Bone marrow (tissue), 2 donors: ENCODE measurements around the gene SCLY.
"Not testable (repeated sequence)": the region's sequence is repeated elsewhere in the genome, so short reads cannot be mapped to it uniquely, and the experiment has no call there.

Experiments used
- DNase-seq, 2 donors: peaks; one replicate each; lab custom pipeline; 2025; lab: John Stamatoyannopoulos, UW

Gene SCLY, protein sequence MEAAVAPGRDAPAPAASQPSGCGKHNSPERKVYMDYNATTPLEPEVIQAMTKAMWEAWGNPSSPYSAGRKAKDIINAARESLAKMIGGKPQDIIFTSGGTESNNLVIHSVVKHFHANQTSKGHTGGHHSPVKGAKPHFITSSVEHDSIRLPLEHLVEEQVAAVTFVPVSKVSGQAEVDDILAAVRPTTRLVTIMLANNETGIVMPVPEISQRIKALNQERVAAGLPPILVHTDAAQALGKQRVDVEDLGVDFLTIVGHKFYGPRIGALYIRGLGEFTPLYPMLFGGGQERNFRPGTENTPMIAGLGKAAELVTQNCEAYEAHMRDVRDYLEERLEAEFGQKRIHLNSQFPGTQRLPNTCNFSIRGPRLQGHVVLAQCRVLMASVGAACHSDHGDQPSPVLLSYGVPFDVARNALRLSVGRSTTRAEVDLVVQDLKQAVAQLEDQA

DNA sequence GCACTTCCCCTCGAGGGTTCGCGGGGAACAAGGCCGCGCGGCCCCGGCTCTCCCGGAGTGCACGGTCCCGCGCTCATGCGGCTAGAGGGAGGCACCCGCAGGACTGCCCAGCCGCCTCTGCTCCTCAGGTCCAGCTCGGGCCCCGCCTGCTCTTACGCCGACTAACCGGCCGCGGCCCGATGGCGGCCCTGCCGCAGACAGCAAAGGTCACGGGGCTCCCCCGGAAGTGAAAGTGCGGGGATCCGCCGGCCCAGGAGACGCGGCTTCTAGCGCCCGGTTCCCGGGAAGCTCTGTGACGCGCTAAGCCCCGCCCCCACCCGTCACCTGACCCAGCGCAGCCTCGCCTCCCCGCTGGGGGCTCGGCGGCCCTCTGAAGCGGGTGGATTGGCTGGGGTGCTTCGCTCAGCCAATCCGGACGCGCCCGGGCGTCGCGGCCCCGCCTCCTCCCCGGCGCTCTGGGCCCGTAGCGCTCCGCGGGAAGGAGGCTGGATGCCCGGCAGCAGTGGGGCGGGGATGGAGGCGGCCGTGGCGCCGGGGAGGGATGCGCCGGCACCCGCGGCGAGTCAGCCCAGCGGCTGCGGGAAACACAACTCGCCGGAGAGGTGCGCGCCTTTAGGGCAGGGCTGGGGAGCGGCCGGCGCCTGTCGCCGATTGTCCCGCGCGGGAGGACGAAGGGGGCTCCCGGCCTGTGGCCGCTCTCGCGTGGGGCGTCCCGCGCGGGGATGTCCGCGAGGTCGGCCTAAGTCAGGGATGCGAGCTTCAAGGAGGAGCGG, at the start of gene SCLY:
SCLY (plus strand) TSS at position 460 of the 773 bp plus-strand sequence; CDS start at position 514, 54 bp downstream.
- DNase-seq = peak; percentile 89

DNA sequence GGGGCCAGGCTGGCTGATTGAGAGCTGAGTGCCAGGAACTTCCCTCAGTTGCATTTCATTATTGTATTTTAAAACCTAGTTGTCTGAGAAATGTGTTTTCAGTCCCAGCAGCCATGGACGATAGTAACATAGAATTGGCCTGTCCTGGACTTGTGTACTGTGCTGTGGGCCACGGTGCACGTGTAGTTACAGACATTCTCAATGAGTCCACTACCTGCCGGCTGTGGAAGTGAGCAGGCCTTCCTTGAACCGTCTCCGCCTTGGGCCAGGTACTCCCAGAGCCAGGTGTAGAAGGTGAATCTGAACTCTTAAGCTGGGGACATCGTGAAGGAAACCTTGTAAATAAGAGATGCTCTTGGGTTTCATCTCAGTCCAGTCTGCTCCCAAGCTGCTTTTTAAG, 47.0 kb upstream of the SCLY start:
- no peak for DNase-seq

DNA sequence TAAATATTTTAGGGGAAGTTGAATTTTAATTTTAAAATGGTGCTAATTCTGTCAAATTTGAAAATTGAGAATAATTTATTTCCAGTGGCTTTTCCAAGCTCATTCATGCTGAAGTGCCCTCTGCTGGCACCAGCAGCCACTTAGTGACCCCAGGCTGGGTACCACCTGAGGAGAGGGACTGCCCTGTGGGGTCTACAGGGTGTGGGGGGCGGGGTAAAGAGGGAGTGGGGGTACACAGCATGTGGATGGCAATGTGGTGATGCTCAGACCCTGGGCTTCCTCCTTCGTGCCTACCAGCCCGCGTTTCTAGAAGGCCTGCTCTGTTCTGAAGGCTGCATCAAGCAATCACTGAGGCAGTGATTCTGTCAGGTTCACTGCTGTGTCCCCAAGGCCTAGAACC, 45.1 kb upstream of the SCLY start:
- DNase-seq = no peak

DNA sequence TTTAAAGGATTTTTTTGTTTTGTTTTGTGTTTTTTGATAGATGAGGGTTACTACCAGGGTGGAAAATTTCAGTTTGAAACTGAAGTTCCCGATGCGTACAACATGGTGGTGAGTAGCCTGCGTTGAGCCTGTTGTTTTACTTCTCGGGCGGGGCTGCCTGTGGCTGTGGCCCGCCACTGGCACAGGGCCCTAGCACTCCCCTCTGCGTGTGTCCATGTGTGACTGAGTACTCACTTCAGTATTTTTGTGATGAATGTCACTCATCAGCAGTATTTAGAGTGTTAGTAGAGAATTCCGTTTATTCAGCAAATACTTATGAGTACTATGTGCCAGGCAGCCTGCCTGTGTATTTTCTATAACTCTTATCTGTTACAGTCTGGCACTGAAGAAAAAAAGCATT, 44.3 kb upstream of the SCLY start:
- DNase-seq = no peak

DNA sequence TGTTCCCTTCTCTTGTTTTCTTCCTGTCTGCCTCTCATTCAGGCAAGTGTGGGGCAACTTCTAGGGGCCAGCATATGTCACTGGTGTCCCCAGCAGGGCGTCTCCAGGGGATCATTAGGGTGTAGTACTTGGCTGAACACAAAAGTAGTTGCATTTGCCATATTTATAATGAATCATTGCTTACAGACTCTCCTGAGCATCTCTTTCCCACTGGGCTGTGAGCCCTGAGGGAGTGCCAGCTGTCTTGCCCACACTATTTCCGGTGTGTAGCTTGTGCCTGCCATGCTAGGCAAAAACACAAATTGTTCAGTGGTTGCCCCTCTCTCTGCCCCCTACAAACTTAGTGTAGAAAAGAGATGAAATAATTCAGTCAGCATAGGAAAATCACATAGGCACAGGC, 40.8 kb upstream of the SCLY start:
- DNase-seq = no peak

DNA sequence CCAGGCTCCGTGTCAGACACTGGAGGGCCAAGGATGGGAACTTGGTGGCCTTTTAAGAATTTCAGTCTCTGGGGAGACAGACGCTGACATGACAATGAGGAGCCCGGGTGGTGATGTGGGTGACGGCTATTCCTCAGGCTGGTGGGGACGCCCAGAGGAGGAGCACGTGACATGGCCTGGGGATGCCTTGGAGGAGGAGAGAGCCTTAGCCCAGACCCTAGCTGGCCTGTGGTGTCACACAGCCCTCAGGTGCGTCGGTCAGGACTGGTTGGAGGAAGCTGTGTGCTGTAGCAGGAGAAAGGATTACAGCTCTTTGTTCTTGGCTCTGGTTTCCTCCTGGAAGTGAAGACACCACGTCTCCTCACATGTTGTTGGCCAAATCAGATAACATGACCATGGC, 40.0 kb upstream of the SCLY start:
- DNase-seq = no peak

DNA sequence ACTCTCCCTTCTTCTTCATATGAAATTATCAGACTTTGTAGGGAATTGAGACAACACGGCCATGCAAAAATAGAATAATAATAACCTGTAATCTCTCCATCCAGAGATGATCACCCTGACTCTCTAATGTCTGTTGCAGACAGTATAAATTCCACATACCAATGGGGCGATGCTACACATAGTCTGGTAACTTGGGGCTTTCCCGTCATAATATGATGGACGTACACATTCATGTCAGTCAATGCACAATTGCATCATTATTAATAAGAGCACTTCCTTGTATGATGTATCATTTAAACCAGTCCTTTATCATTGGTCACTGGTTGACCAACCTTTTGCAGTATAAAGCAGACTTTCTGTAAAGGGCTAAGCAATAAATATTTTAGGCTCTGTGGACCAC, 39.5 kb upstream of the SCLY start:
- no peak for DNase-seq

DNA sequence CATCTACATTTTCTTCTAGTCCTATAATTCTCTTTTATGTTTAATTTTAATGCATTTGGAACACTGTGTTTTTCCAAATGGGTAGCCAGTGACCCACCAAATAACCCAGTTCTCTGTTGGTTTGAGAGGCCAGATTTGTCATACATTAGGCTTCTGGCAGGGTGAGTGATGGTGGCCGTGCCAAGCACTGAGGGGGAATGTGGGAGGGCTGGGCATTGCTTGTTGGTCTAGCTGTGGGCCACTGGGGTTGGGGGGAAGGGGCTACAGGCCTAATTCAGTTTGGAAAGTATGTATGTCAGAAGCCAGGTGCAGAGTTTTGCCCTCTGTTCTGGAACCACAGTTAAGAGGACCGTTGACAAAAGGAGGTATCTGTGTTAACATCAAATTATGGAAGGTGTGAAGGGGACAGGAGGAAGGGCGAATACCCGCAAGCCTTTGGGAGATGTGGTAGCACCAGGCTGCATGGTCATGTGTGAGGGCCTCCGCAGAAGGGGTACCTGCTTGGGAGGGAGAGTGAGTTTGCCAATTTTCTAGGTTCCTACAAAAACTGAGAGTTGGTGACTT, 38.1 kb upstream of the SCLY start:
- no peak for DNase-seq

DNA sequence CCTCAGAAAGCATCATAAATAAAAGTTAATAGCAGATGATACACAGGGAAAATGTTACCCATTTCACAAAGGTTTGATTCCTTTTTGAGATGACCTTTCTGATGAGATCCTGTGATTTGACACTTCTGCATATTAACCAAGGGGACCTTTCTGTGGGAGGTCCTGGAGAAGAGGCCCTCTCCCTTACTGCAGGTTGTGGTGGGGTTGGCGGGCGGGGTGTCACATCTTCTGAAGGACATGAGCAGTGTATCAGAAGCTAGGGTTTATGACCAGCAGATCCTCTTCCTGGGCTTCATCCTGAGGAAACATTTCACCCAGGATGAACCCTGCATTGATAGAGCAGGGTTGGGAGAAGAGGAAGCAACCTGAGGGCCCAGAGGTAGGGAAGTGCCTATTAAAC, 37.2 kb upstream of the SCLY start:
- no peak for DNase-seq

DNA sequence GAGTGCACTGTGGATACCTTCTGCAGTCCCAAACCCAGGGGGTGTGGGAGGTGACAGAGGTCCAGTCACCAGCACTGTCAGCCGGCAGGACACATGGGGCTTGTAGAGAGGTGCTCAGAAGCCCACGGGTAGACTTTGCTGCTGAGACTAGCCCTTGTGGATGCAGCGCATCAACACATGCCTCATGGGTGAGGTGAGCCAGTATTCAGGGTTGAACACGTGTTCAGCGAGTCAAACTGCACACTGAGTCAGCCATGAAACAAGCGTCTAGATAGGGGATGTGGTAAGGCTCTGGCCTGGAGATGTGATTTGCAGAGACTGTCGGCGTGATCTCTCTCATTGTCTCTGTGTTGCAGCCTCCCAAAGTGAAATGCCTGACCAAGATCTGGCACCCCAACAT, 35.8 kb upstream of the SCLY start:
- no peak for DNase-seq

DNA sequence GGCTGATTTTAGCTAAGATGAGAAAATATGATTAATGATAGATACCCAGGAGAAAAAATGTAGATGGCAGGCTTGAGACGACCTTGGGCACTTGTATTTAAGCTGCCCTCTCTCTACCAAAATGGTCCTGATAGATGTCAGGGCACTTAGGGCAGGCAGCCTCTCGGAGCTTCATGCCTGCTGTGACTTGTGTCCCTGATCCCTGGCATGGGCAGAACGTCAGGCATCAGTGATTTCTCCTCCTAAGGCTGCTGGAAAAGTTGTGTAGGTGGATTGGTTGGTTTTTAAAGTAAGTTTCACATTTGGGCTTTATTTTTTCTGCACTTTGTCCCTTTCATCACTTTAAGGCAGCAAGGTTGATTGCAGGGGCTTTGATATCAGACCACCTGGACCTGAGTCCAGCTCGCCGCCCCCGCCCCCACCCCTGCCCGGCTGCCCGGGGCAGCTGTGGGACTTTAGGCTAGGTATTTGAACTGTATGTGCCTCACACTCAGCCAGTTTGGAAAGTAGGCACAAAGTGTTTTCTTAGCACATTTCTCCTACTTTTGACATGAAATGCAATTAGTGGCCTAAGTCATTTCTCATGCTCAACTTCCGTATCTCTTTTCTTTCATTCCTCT, 35.0 kb upstream of the SCLY start:
- DNase-seq = no peak

DNA sequence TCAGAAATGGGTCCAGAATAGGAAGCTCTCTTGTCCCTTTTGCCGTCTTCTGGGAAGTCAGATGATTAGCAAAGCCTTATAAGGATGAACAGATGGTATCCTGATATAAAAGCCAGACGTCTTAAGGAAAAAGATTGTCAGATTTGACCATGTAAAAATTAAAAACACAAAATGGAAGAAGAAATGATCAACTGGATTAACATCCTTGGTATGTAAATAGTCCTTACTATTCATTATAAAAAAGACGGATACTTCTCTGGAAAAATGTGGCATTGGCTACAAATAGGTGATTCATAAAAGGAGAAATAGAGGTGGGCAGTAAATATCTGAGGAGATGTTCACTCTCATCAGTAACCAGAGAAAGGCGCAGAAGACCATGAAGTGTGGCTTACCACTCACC, 33.7 kb upstream of the SCLY start:
- DNase-seq = no peak

DNA sequence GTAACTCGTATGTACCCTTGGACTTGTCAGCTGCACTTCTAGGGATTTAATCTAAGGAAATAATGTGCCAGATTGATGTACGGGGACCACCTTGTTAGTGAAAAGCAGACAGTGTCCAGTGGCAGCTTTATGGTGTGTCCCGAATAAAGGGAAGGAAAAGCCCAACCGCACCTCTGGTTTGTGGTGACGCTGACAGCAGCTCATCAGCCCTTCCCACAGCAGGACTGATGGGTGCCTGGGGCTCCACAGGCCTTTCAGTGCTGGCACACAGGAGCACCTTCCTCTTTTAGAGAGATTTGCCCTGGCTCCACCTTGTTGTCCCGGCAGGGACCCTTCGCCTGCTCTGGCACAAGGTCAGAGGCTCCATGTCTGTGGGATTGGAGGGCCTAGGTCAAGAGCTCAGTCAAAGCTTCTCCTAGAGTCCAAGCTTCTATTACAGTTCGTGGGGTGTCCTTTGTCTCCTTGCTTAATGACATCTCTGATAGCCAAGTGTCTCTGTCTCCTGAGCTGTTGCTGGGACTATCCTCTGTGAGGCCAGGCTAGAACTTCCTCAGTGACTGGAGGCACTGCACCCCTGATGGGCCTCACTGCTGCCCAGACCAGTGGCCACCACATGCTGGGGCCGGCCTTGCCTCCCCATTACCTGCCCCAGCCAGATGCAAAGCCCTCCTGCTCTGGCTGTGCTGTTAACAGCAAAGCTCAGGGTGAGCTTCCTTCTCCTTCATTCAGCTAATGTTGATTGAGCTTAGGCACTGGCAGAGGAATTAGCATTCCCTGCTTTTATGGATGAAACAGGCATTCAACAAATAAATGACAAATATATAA, 33.0 kb upstream of the SCLY start:
- no peak for DNase-seq

DNA sequence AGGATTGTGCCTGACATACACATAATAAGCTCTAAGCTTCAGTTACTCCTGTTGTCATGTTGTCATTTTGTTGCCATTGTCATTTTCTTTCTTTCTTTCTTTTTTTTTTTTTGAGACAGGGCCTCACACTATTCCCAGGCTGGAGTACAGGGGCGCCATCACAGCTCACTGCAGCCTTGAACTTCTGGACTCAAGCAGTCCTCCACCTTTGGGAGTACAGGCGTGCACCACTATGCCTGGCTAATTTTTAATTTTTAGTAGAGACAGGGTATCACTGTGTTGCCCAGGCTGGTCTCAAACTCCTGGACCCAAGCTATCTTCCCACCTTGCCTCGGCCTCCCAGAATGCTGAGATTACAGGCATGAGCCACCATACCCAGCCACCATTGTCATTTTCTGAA, 30.9 kb upstream of the SCLY start:
- DNase-seq = no peak

DNA sequence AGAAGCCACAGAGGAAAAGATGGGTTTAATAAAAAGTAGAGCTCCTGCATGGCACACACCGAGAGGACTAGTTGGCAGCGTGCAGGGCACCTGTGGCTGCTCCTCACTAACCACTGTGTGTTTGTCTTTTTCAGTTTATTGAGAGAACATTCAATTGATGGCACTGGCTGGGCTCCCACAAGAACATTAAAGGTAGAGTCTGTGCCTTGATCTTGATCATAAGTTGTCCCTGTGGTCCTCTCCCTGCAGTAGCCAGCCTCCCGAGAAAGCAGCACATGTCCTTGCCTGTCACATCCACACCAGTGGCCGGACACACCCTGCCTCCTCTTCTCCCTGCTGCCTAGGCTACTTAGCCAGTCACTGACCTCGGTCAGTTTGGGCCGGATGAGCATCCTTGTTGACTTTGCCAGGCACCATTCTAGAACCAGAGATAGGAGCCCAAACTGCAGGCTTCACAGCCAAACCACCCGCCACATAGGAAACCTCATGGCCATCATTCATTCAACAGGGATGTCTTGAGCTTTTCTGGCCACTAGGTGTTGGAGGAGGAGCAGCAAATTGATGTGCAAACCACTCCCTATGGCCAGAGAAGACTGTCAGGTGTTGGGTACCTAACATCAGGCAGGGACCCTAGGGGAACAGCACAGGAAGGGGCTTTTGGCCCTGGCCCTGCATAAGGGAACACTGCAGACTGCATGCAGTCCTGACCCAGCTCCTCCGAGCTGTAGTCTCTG, 30.2 kb upstream of the SCLY start:
- DNase-seq = no peak

DNA sequence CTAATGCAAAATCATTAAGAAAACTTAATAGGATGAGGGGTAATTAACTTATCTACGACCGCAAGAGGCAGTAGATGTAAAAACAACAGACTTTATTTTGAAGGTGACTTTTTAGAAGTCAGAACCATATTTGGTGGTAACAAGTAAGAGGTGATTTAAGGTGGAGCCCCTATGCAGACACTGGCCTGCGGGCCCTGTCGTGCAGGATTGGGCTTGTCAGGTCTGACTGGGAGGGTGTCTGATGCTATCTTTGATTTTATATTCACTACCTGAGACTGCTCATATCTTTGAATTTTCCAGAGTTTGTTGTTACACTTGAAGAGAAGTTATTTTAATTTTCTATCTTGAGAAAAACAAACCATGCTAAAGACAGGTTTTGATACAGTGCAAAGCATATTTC, 29.1 kb upstream of the SCLY start:
- no peak for DNase-seq

DNA sequence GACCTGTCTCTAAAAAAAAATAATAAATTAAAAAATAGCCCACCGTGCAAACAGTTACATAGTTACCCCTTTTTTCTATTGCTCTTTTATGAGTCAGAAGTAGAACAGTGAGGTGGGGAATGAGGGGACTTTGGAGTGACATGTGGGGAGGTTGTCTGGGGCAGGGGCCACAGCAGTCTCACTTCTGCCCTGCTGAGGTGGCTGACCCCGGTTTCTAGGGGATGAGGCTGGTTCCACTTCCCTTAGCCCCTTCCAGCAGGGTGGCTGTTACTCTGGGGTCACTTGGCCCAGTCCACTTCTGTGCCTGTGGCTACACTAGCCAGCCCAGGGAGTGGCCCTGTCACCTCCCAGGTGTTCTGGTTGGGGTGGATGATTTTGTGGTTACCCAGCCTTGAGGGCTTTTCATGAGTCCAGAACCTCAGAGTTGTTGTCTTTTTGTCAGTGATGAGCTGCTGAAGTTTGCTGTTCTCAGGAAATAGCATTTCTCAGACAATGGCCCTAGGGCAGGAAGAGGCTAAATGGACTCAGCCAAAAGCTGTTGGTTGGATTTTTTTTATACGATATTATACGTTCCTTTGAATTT, 28.0 kb upstream of the SCLY start:
- DNase-seq = no peak

DNA sequence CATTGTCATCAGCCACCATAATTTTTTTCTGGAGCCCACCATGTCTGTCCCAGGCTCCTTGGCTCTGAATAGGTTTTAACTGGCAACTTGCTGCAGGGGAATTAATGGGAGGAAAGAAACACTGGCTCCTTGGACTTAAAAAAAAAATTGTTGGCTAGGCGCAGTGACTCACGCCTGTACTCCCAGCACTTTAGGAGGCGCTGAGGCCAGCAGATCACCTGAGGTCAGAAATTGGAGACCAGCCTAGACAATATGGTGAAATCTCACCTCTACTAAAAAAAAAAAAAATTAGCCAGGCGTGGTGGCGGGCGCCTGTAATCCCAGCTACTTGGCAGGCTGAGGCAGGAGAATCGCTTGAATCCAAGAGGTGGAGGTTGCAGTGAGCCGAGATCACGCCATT, 26.8 kb upstream of the SCLY start:
- not testable (repeated sequence) for DNase-seq

DNA sequence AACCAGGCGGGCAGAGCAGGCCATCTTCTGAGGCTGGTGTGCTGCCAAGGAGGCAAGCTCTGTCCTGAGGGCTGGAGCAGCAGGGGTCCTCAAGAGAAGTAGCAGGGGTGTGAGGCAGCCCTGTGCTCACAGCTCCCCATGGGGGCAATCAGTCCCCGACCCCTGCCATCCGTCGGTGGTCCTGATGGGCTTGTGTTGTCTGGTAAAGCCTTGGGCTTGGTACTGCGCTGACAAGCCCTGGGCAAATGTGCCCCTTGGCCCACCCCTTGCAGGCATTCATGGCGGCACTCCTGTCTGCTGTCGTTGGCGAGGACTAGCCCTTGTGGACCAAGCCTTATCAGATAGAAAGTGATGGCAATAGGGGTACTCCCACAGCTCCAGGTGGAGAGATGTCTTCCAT, 22.6 kb upstream of the SCLY start:
- DNase-seq = no peak

DNA sequence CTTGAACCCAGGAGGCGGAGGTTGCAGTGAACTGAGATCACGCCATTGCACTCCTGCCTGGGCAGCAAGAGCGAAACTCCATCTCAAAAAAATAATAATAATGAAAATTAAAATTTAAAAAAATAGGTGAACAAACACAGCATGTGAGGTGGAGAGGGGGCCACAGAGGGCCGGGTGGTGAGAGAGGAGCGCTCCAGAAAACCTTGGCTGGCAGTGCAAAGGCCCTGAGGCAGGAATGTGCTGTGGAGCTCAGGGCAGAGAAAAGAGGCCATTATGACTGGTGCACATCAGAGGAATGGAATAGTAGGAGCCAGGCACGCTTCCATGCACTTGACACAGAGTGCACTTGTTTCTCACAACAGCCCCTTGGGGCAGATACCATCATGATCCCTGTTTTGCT, 21.6 kb upstream of the SCLY start:
- no peak for DNase-seq

DNA sequence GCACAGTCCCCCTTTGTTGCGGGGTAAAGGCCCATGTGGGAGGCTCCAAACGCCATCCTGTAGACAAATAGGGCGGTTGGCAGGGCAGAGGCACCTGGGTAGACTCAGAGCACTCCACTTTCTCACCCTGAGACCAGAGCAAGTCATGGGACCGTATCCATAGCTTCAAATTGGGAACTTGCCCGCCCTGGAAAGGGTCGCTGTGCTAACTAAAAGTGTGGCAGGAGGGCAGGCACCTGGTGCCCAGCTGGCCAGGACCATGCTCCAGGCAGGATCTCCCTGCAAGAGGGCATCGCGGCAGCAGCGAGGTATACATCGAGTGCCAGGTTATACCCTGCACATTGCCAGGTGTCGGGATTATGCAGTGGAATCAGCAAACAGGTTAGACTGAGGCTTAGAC, 20.8 kb upstream of the SCLY start:
- no peak for DNase-seq
